ENCODE data around the gene MYOZ3. TPM values are rescaled to one million over a fixed set of nuclear protein-coding genes. Genes with fewer than 3 reads are reported as not detected.

The MYOZ3 gene
- total and polyA plus RNA-seq, 10 of the 15 experiments (the other 5 are each of a cell fraction or from before 2014, with no cell fraction given) = 0.04 to 1.1 (median 0.10) TPM; not detected in 4

DNA sequence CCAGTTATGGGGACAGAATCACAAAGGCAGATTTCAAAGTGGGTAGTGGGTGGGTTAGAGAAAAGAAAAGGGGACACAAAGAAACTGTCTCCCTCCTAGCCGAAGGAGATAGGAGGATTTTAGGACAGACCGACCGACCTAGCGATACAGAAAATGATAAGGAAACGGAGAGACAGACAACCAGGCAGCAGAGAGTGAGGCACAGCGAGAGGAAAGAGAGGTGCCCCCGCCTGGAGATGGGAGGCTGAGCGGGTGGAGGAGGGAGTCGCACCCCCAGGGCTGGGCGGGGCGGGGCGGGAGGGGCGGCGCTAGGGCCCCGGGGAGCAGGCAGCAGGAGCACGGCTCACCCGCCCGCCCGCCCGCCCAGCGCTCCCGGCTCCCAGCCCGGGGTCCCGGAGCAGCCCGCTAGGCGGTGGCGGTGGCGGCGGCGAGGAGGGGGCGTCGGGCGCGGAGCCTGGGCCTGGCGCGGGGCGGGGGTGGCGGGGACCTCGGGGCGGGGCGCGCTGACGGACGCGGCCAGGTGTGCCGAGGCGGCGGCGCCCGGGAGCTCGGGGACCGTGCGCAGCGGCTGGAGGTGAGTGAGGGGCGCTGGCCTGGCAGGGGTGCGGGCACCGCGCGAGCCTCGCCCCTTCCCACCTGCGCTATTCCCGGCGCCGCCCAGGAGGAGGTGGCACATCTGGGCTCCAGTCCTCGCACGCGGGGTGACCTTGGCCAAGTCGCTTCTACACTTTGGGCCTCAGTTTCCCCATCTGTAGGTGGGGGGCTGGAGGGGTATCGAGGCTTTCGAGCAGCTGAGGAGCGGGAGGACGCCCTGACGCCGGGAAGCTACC lies 36.5 kb upstream of the MYOZ3 start:
- Histone ChIP-seq H3K4me1 (ENCODE audit: control insufficient read depth, insufficient read depth, low read length) (peaks cover 40% of the 10 kb centered on the region), H2AFZ (ENCODE audit: control insufficient read depth, low read depth, low read length) (peak overlapping the region; percentile 9; the same call in 1 of the 2 replicates), H4K20me1 (ENCODE audit: control insufficient read depth, insufficient read depth) (no peaks in the 10 kb centered on the region), H3K9me3 (replicated peaks; ENCODE audit: control insufficient read depth, insufficient read depth, low read length) (no peaks in the 10 kb centered on the region), H3K27me3 (replicated peaks in 1 of 2; ENCODE audit: control insufficient read depth in 2 of 2, insufficient read depth in 2 of 2, low read length in 1 of 2) (no peaks in the 10 kb centered on the region), H3K4me2 (ENCODE audit: control insufficient read depth, insufficient read depth) (peak overlapping the region; percentile 96), H3K79me2 (ENCODE audit: control insufficient read depth, insufficient read depth, low read length) (peaks cover 35% of the 10 kb centered on the region), H3K4me3 (peak overlapping the region; percentile 91), H3K27ac (ENCODE audit: control insufficient read depth, insufficient read depth) (peak overlapping the region; percentile 66), H3K9ac (ENCODE audit: control insufficient read depth, insufficient read depth, low read length) (peak overlapping the region; percentile 58), H3K36me3 (ENCODE audit: control insufficient read depth in 2 of 2, insufficient read depth in 2 of 2, low read length in 1 of 2) (no peaks in the 10 kb centered on the region)
- intact Hi-C loops (cut with micrococcal nuclease; ENCODE audit: unreplicated experiment) = loop anchor here (10.0 kb wide), 1 partner anchor 170 kb away; no protein-coding TSS in a partner anchor
- CTCF ChIA-PET = interaction anchor here (1.0 to 3.2 kb wide), 4 partner anchors 20 to 35 kb away, joined by 3 to 15 read pairs (median 4); no protein-coding TSS in a partner anchor
- BruUV-seq (replicated peaks) = no TSS peak
- RAD21 ChIA-PET (ENCODE audit: unreplicated experiment) = interaction anchor here (1.9 kb wide), 1 partner anchor 76 kb away, joined by 9 read pairs; the partner anchor contains the start of gene RBM22
- in situ Hi-C loops (cut with MboI) = no loop called here
- 10% methylated on average over 23 of the region's 74 CpGs for WGBS (ENCODE audit: insufficient coverage, insufficient replicate concordance, low lambda C conversion rate, missing lambda C conversion rate)
- DNase-seq (ENCODE audit: low read depth, low spot score) = no peak
- SMC1A ChIA-PET (ENCODE audit: uncharacterized antibody, unreplicated experiment) = interaction anchor here (1.0 to 1.1 kb wide), 2 partner anchors 34 to 135 kb away, joined by 3 read pairs; no protein-coding TSS in a partner anchor
- POLR2A ChIA-PET = interaction anchor here (1.0 to 2.7 kb wide), 3 partner anchors 34 to 76 kb away, joined by 3 to 25 read pairs (median 5); partner anchors contain the start of gene RBM22
- peak; percentile 43 for ATAC-seq
- FAIRE-seq = no peak
- TF ChIP-seq EGR1 (IDR thresholded peaks at IDR 0.05; ENCODE audit: borderline replicate concordance in 1 of 2, low read depth in 2 of 2, low read length in 2 of 2) = peak in 1 of 2 experiments; percentile 5; a peak in 1 of 3 replicates
- peak in 1 of 2 experiments; percentile 29; a peak in 1 of 4 replicates for TF ChIP-seq BHLHE40 (IDR thresholded peaks at IDR 0.05; ENCODE audit: borderline replicate concordance in 1 of 2, low read depth in 2 of 2, low read length in 1 of 2)
- no peak for TF ChIP-seq FOXM1 (IDR thresholded peaks at IDR 0.05; ENCODE audit: low read depth, low read length)
- TF ChIP-seq HDGF (IDR thresholded peaks at IDR 0.05) = peak; percentile 94
- TF ChIP-seq ZNF207 (IDR thresholded peaks at IDR 0.05; ENCODE audit: borderline replicate concordance) = no peak
- 0 out of 2 replicates have a peak, but pooled peaks have one; percentile 55 for TF ChIP-seq SMARCA5 (IDR thresholded peaks at IDR 0.05)
- TF ChIP-seq LARP7 (IDR thresholded peaks at IDR 0.05) = 0 out of 2 replicates have a peak, but pooled peaks have one; percentile 55
- peak; percentile 41; the same call in 1 of the 2 replicates for TF ChIP-seq NBN (IDR thresholded peaks at IDR 0.05)
- TF ChIP-seq TCF3 (IDR thresholded peaks at IDR 0.05; ENCODE audit: borderline replicate concordance, insufficient read depth, low read depth, low read length) = 0 out of 2 replicates have a peak, but pooled peaks have one; percentile 19
- TF ChIP-seq, protein P1, sequence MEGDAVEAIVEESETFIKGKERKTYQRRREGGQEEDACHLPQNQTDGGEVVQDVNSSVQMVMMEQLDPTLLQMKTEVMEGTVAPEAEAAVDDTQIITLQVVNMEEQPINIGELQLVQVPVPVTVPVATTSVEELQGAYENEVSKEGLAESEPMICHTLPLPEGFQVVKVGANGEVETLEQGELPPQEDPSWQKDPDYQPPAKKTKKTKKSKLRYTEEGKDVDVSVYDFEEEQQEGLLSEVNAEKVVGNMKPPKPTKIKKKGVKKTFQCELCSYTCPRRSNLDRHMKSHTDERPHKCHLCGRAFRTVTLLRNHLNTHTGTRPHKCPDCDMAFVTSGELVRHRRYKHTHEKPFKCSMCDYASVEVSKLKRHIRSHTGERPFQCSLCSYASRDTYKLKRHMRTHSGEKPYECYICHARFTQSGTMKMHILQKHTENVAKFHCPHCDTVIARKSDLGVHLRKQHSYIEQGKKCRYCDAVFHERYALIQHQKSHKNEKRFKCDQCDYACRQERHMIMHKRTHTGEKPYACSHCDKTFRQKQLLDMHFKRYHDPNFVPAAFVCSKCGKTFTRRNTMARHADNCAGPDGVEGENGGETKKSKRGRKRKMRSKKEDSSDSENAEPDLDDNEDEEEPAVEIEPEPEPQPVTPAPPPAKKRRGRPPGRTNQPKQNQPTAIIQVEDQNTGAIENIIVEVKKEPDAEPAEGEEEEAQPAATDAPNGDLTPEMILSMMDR (IDR thresholded peaks at IDR 0.05 in 2 of 3, conservative IDR thresholded peaks at IDR 0.05 in 1 of 3; ENCODE audit: control insufficient read depth in 2 of 3, extremely low read depth in 1 of 3, insufficient read depth in 1 of 3, low read depth in 3 of 3, low read length in 3 of 3) = peak in 1 of 3 experiments; percentile 19; a peak in 1 of 6 replicates
- TF ChIP-seq GATAD2B (conservative IDR thresholded peaks at IDR 0.05; ENCODE audit: low read depth) = no peak
- TF ChIP-seq IKZF1 (conservative IDR thresholded peaks at IDR 0.05) = peak; percentile 10; the same call in 1 of the 2 replicates
- no peak for TF ChIP-seq EZH2 (IDR thresholded peaks at IDR 0.05; ENCODE audit: borderline replicate concordance, control insufficient read depth, low read depth, low read length)
- TF ChIP-seq SP1 (IDR thresholded peaks at IDR 0.05; ENCODE audit: low read depth, low read length) = no peak
- no peak for TF ChIP-seq RELA (IDR thresholded peaks at IDR 0.05; ENCODE audit: borderline replicate concordance, partially characterized antibody)
- TF ChIP-seq, protein P2, sequence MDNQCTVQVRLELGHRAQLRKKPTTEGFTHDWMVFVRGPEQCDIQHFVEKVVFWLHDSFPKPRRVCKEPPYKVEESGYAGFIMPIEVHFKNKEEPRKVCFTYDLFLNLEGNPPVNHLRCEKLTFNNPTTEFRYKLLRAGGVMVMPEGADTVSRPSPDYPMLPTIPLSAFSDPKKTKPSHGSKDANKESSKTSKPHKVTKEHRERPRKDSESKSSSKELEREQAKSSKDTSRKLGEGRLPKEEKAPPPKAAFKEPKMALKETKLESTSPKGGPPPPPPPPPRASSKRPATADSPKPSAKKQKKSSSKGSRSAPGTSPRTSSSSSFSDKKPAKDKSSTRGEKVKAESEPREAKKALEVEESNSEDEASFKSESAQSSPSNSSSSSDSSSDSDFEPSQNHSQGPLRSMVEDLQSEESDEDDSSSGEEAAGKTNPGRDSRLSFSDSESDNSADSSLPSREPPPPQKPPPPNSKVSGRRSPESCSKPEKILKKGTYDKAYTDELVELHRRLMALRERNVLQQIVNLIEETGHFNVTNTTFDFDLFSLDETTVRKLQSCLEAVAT (IDR thresholded peaks at IDR 0.05) = peak; percentile 48; the same call in 1 of the 2 replicates
- TF ChIP-seq, protein P3, sequence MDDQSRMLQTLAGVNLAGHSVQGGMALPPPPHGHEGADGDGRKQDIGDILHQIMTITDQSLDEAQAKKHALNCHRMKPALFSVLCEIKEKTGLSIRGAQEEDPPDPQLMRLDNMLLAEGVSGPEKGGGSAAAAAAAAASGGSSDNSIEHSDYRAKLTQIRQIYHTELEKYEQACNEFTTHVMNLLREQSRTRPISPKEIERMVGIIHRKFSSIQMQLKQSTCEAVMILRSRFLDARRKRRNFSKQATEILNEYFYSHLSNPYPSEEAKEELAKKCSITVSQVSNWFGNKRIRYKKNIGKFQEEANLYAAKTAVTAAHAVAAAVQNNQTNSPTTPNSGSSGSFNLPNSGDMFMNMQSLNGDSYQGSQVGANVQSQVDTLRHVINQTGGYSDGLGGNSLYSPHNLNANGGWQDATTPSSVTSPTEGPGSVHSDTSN (IDR thresholded peaks at IDR 0.05; ENCODE audit: insufficient replicate concordance, low read depth, low read length) = no peak
